GM12878 (cell line): ENCODE data around the gene ITFG1.
"Not testable (repeated sequence)": the region's sequence is repeated elsewhere in the genome, so short reads cannot be mapped to it uniquely, and the experiment has no call there.

Experiments used
- GABPA ChIP-seq: IDR thresholded peaks from 2 replicates; pipeline ENCODE4 v1.6.1; 2014; ENCODE audit warnings: antibody characterized with exemption, low read depth, mild to moderate bottlenecking, inconsistent platforms
- MYB ChIP-seq: fragments of 150-350 bp; IDR thresholded peaks from 2 replicates; pipeline ENCODE4 v1.6.1; 2014; ENCODE audit warnings: mild to moderate bottlenecking, low read depth, low read length, borderline replicate concordance
- POLR2A ChIP-seq: IDR thresholded peaks from 2 replicates; pipeline ENCODE4 v1.6.1; 2011; ENCODE audit warnings: low read depth, mild to moderate bottlenecking, low read length
- TAF1 ChIP-seq: IDR thresholded peaks from 2 replicates; pipeline ENCODE4 v1.6.1; 2011; ENCODE audit warnings: mild to moderate bottlenecking, low read depth, low read length, borderline replicate concordance
- TCF7 ChIP-seq: IDR thresholded peaks from 2 replicates; pipeline ENCODE4 v1.6.1; 2014; ENCODE audit warnings: antibody characterized with exemption, borderline replicate concordance
- TF ChIP-seq, protein P1 (sequence below): fragments of 450-650 bp; IDR thresholded peaks from 2 replicates; pipeline ENCODE4 v1.6.1; 2016; ENCODE audit warnings: mild to moderate bottlenecking
- TF ChIP-seq, protein P2 (sequence below): IDR thresholded peaks from 2 replicates; pipeline ENCODE4 v1.6.1; 2012; ENCODE audit warnings: mild to moderate bottlenecking, low read depth, low read length
- TF ChIP-seq, protein P3 (sequence below), 3 experiments: IDR thresholded peaks in 2 of 3; conservative IDR thresholded peaks in 1 of 3; 2 replicates each; pipeline ENCODE4 v1.5.1; 2011; ENCODE audit warnings: low read depth in 3 of 3, low read length in 3 of 3, mild to moderate bottlenecking in 3 of 3, control low read depth in 2 of 3, moderate library complexity in 2 of 3, inconsistent platforms in 1 of 3, mixed read lengths in 1 of 3; ENCODE audit not compliant: control insufficient read depth in 2 of 3, insufficient read depth in 1 of 3; ENCODE audit errors: extremely low read depth in 1 of 3

DNA sequence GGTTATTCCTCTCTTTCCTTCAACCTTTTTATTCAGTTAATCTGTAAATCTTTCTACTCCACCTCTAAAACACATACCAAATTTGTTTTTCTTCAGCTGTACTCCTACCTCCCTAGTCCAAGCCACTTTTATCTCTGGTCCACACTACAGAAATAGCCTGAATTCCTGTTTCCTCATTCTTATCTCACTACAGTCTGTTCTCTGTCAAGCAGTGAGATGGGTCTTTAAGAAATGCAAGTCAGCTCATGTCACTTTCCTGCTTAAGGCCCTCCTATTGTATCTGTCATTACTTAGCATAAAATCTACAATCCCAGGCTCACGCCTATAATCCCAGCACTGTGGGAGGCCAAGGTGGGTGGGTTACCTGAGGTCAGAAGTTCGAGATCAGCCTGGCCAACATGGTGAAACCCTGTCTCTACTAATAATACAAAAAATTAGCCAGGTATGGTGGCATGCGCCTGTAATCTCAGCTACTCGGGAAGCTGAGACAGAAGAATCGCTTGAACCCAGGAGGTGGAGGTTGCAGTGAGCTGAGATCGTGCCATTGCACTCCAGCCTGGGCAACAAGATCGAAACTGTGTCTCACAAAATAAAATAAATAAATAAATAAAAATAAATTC lies 7.3 kb upstream of the ITFG1 start:
- TF ChIP-seq TCF7, POLR2A, TAF1, MYB, GABPA: not testable (repeated sequence)
- TF ChIP-seq, protein P1, sequence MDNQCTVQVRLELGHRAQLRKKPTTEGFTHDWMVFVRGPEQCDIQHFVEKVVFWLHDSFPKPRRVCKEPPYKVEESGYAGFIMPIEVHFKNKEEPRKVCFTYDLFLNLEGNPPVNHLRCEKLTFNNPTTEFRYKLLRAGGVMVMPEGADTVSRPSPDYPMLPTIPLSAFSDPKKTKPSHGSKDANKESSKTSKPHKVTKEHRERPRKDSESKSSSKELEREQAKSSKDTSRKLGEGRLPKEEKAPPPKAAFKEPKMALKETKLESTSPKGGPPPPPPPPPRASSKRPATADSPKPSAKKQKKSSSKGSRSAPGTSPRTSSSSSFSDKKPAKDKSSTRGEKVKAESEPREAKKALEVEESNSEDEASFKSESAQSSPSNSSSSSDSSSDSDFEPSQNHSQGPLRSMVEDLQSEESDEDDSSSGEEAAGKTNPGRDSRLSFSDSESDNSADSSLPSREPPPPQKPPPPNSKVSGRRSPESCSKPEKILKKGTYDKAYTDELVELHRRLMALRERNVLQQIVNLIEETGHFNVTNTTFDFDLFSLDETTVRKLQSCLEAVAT = not testable (repeated sequence)
- TF ChIP-seq, protein P2, sequence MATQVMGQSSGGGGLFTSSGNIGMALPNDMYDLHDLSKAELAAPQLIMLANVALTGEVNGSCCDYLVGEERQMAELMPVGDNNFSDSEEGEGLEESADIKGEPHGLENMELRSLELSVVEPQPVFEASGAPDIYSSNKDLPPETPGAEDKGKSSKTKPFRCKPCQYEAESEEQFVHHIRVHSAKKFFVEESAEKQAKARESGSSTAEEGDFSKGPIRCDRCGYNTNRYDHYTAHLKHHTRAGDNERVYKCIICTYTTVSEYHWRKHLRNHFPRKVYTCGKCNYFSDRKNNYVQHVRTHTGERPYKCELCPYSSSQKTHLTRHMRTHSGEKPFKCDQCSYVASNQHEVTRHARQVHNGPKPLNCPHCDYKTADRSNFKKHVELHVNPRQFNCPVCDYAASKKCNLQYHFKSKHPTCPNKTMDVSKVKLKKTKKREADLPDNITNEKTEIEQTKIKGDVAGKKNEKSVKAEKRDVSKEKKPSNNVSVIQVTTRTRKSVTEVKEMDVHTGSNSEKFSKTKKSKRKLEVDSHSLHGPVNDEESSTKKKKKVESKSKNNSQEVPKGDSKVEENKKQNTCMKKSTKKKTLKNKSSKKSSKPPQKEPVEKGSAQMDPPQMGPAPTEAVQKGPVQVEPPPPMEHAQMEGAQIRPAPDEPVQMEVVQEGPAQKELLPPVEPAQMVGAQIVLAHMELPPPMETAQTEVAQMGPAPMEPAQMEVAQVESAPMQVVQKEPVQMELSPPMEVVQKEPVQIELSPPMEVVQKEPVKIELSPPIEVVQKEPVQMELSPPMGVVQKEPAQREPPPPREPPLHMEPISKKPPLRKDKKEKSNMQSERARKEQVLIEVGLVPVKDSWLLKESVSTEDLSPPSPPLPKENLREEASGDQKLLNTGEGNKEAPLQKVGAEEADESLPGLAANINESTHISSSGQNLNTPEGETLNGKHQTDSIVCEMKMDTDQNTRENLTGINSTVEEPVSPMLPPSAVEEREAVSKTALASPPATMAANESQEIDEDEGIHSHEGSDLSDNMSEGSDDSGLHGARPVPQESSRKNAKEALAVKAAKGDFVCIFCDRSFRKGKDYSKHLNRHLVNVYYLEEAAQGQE = not testable (repeated sequence)
- TF ChIP-seq, protein P3, sequence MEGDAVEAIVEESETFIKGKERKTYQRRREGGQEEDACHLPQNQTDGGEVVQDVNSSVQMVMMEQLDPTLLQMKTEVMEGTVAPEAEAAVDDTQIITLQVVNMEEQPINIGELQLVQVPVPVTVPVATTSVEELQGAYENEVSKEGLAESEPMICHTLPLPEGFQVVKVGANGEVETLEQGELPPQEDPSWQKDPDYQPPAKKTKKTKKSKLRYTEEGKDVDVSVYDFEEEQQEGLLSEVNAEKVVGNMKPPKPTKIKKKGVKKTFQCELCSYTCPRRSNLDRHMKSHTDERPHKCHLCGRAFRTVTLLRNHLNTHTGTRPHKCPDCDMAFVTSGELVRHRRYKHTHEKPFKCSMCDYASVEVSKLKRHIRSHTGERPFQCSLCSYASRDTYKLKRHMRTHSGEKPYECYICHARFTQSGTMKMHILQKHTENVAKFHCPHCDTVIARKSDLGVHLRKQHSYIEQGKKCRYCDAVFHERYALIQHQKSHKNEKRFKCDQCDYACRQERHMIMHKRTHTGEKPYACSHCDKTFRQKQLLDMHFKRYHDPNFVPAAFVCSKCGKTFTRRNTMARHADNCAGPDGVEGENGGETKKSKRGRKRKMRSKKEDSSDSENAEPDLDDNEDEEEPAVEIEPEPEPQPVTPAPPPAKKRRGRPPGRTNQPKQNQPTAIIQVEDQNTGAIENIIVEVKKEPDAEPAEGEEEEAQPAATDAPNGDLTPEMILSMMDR (IDR thresholded peaks at IDR 0.05 in 2 of 3, conservative IDR thresholded peaks at IDR 0.05 in 1 of 3; ENCODE audit: control insufficient read depth in 2 of 3, extremely low read depth in 1 of 3, insufficient read depth in 1 of 3, low read depth in 3 of 3, low read length in 3 of 3) = not testable (repeated sequence)
